T-cell (primary cell): Measurements from ENCODE around the gene DKK3. TPM values are rescaled to one million over a fixed set of nuclear protein-coding genes. Genes with fewer than 3 reads are reported as not detected.
A peak's percentile ranks its signal among the peaks of the same experiment; 100 is the strongest.

Experiments used
- ATAC-seq, 4 experiments: fragments of 200-7000 bp in 3 of 4; fragments of 150-1000 bp in 1 of 4; cut with Tn5 transposase; replicated peaks in 1 of 4; 1 replicate in 3 of 4; 2 replicates in 1 of 4; pipeline ENCODE4 v1.10.0; 2021; ENCODE audit warnings: moderate library complexity in 3 of 4, mild to moderate bottlenecking in 2 of 4, moderate number of reproducible peaks in 1 of 4
- CTCF ChIA-PET, 2 donors: fragments of 300-600 bp; sonication (Branson Sonifier 250); formaldehyde crosslinking; loops; one replicate each; lab custom pipeline; 2022; ENCODE audit warnings: antibody characterized with exemption in 2 of 2; lab: Charles Lee
- POLR2A ChIA-PET, 2 donors: fragments of 300-600 bp; sonication (Branson Sonifier 250); formaldehyde crosslinking; loops; one replicate each; lab custom pipeline; 2022; ENCODE audit warnings: antibody characterized with exemption in 2 of 2; lab: Charles Lee
- DNase-seq, 35 experiments: peaks; one replicate each; pipeline versions ENCODE4 v3.0.0 to v3.0.0-alpha.2; 2013 to 2023
- H3K27ac ChIP-seq: one replicate; pipeline ENCODE4 v1.5.1; 2013; ENCODE audit warnings: low read length
- H3K27me3 ChIP-seq, 2 experiments: replicated peaks in 1 of 2; 1 replicate in 1 of 2; 2 replicates in 1 of 2; pipeline versions ENCODE4 v1.6.1 to v1.7.0; 2013; ENCODE audit warnings: low read length in 1 of 2, mixed read lengths in 1 of 2; ENCODE audit not compliant: control insufficient read depth in 2 of 2, insufficient read depth in 2 of 2; ENCODE audit errors: extremely low read depth in 1 of 2
- H3K36me3 ChIP-seq, 2 donors: 1 replicate in 1 of 2; 2 replicates in 1 of 2; pipeline versions ENCODE4 v1.6.1 to v1.7.0; 2013; ENCODE audit warnings: low read length in 1 of 2; ENCODE audit not compliant: control insufficient read depth in 2 of 2, insufficient read depth in 1 of 2; ENCODE audit errors: extremely low read depth in 1 of 2
- H3K4me1 ChIP-seq, 2 experiments: 1 replicate in 1 of 2; 2 replicates in 1 of 2; pipeline versions ENCODE4 v1.6.1 to v1.7.0; 2013; ENCODE audit warnings: low read length in 2 of 2, mixed read lengths in 1 of 2; ENCODE audit not compliant: insufficient read depth in 2 of 2, control insufficient read depth in 1 of 2; ENCODE audit errors: extremely low read depth in 1 of 2
- H3K4me3 ChIP-seq, 2 donors: 1 replicate in 1 of 2; 2 replicates in 1 of 2; pipeline versions ENCODE4 v1.5.1 to v1.7.0; 2013; ENCODE audit warnings: mild to moderate bottlenecking in 2 of 2, low read length in 1 of 2, moderate library complexity in 1 of 2; ENCODE audit not compliant: control insufficient read depth in 1 of 2; ENCODE audit errors: extremely low read depth in 1 of 2
- H3K9me3 ChIP-seq: 2 replicates; pipeline ENCODE4 v1.7.0; 2013
- H3K27ac Mint-ChIP-seq, 2 donors: one replicate each; pipeline ENCODE4 v1.8.0; 2020 to 2021; ENCODE audit warnings: mild to moderate bottlenecking in 2 of 2, mixed read lengths in 2 of 2
- H3K27me3 Mint-ChIP-seq, 2 donors: one replicate each; pipeline ENCODE4 v1.8.0; 2021 to 2022; ENCODE audit warnings: mixed read lengths in 2 of 2
- H3K36me3 Mint-ChIP-seq: one replicate; pipeline ENCODE4 v1.8.0; 2021; ENCODE audit warnings: mixed read lengths
- H3K4me1 Mint-ChIP-seq, 3 donors: one replicate each; pipeline ENCODE4 v1.8.0; 2020 to 2022; ENCODE audit warnings: mixed read lengths in 3 of 3, mild to moderate bottlenecking in 1 of 3
- H3K4me3 Mint-ChIP-seq, 3 donors: one replicate each; pipeline ENCODE4 v1.8.0; 2020 to 2022; ENCODE audit warnings: mild to moderate bottlenecking in 3 of 3, mixed read lengths in 3 of 3, moderate library complexity in 3 of 3
- H3K9me3 Mint-ChIP-seq, 3 donors: one replicate each; pipeline ENCODE4 v1.8.0; 2020 to 2022; ENCODE audit warnings: mixed read lengths in 3 of 3
- WGBS: methylation state at CpG from one replicate; pipeline ENCODE4 v1.1.5; 2013; ENCODE audit warnings: missing lambda C conversion rate; ENCODE audit not compliant: insufficient coverage; 5-methylcytosine and 5-hydroxymethylcytosine counted together
- total RNA-seq, 35 experiments: library from RNA in 6 of 35; stranded (reverse) in 6 of 35; fragments of 120-200 nt in 1 of 35; gene quantifications; one replicate each; pipeline versions ENCODE4 v1.2.1 to v1.2.4 and lab custom pipeline; 2013 to 2026

Gene DKK3
- total RNA-seq, 5 donors from 2014 or later (not counting 1 experiment from before 2014, with no cell fraction given), result 1.5 to 8.1 (median 2.7) TPM

DNA sequence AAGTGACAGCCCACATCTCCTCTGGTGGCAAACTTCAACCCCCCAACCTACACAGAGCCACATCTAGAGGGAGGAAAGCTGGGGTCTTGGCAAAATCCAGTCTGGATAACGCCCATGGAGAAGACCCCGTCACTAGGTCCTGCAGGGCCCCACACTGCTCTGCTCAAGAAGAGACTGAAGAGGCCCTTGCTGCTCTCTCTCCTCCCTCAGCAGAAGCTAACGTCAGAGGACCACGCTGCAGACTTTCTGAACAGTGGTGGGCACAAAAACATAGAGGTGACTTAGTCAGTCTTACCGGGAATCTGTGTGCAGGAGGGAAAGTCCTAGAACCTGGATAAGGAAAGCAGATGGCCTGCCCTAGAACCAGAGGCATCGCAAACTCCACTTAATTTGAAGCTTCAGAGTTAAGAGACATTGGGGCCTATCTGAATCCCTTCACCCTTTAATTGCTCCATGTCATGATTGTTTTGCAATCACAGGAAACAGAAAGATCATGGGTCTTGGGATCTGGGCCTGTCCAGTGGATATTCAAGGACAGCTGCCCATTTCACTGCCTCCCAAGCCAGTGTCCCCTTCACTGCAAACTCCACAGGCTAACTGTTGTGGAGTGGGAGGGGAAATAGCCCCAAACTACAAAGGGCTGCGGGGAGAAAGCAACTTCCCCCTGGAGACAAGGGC lies 1.7 kb downstream of the DKK3 start:
- Histone ChIP-seq H3K9me3 (no peaks in the 10 kb centered on the region), H3K27me3 (peaks cover 7 to 46% of the 10 kb centered on the region in 2 experiments), H3K4me3 (no peak overlapping the region), H3K36me3 (no peaks in the 10 kb centered on the region), H3K4me1 (peaks cover 0 to 21% of the 10 kb centered on the region in 2 experiments), H3K27ac (no peak overlapping the region)
- Mint-ChIP-seq H3K4me3 (peak overlapping the region in 2 of 3 donors; percentile 13 to 81), H3K4me1 (peaks cover 5 to 18% (median 17%) of the 10 kb centered on the region in 3 donors), H3K27me3 (peaks cover 74 to 81% of the 10 kb centered on the region in 2 donors), H3K27ac (no peak overlapping the region), H3K36me3 (no peaks in the 10 kb centered on the region), H3K9me3 (no peaks in the 10 kb centered on the region)
- DNase-seq, result no peak
- POLR2A ChIA-PET, result no interaction called here
- CTCF ChIA-PET, result interaction anchor here (0.6 kb wide), 2 partner anchors 22 to 271 kb away, joined by 3 read pairs; no protein-coding TSS in a partner anchor
- 100% methylated on average over 4 of the region's 7 CpGs for WGBS
- ATAC-seq, result no peak

DNA sequence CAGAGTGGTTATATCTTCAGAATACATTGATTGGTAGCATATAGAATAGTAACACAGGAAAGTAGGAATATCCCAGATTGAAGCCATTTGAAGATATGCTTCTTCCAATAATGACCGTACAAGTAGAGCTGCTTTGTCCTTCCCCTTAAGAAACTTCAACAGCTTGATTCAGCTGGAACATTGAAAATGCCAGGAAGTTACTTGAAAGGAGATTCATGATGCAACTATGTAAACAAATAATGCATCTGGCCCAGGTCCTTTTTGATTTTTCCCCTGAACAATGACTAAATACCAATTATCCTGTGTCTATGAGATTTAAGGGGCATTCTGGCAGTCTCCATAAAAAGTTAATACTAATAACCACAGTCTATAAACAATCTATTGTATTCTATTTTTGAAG lies 3.0 kb downstream of the DKK3 start:
- ATAC-seq (no peak), DNase-seq (no peak)
- Histone ChIP-seq H3K9me3 (no peaks in the 10 kb centered on the region), H3K36me3 (no peaks in the 10 kb centered on the region), H3K27me3 (peaks cover 7 to 42% of the 10 kb centered on the region in 2 experiments), H3K27ac (no peak overlapping the region), H3K4me1 (peaks cover 0 to 21% of the 10 kb centered on the region in 2 experiments), H3K4me3 (no peak overlapping the region)
- Mint-ChIP-seq H3K4me1 (peaks cover 5 to 18% (median 17%) of the 10 kb centered on the region in 3 donors), H3K36me3 (no peaks in the 10 kb centered on the region), H3K9me3 (no peaks in the 10 kb centered on the region), H3K27me3 (peaks cover 70 to 75% of the 10 kb centered on the region in 2 donors), H3K27ac (no peak overlapping the region), H3K4me3 (no peak overlapping the region)
- POLR2A ChIA-PET, result no interaction called here
- CTCF ChIA-PET, result no interaction called here
- no CpG with 5 or more reads among the region's 1 CpG for WGBS

DNA sequence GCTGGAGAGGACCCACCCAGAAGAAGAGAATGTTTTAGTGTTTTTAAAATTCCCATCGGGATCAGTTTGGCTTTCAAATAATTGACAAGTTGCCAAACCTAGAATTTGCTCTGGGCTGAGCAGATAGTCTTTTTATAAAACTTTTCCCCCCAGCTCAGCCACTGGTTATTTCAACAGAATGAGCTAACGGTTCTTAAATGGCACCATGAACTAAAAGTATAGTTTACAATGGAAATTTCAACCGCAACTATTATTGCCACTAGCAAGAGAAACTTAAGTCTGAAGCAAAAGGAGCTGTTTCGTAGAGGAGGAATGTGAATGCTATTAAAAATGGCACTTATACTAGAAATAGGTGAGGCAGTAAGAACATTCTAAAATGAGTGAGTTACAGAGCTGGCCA lies 3.4 kb downstream of the DKK3 start:
- H3K4me3 Mint-ChIP-seq, result no peak overlapping the region
- peaks cover 5 to 18% (median 17%) of the 10 kb centered on the region in 3 donors for H3K4me1 Mint-ChIP-seq
- no peaks in the 10 kb centered on the region for H3K36me3 Mint-ChIP-seq
- WGBS, result no CpG with 5 or more reads among the region's 4 CpGs
- Histone ChIP-seq H3K4me1 (peaks cover 0 to 21% of the 10 kb centered on the region in 2 experiments), H3K36me3 (no peaks in the 10 kb centered on the region), H3K9me3 (no peaks in the 10 kb centered on the region), H3K4me3 (no peak overlapping the region), H3K27me3 (peaks cover 7 to 40% of the 10 kb centered on the region in 2 experiments), H3K27ac (no peak overlapping the region)
- H3K9me3 Mint-ChIP-seq, result no peaks in the 10 kb centered on the region
- ATAC-seq (no peak), DNase-seq (no peak)
- CTCF ChIA-PET, result interaction anchor here in 1 of 2 donors (0.5 kb wide), 1 partner anchor 1229 kb away, joined by 3 read pairs; no protein-coding TSS in a partner anchor
- H3K27ac Mint-ChIP-seq, result no peak overlapping the region
- H3K27me3 Mint-ChIP-seq, result peaks cover 66 to 71% of the 10 kb centered on the region in 2 donors
- POLR2A ChIA-PET, result no interaction called here

DNA sequence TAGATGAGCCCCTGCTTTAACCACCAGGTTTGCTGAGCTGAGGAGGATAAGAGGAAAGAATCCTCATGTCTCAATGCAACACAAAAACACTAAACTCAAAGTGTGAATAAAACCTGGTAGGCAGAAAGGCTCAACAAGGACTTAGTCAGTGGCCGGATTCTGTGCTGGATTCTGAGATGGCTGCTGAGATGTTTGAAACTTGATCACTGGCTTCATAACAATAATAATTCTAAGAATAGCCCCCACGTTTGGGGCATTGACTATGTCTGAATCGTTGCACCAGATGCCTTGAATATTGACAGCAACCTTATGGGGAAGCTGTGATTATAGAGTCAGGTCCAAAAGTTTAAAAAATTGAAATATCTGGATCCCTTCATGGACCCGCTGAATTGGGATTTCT lies 4.6 kb downstream of the DKK3 start:
- peaks cover 7 to 30% of the 10 kb centered on the region in 2 experiments for H3K27me3 ChIP-seq
- peaks cover 0 to 17% of the 10 kb centered on the region in 2 experiments for H3K4me1 ChIP-seq
- no peaks in the 10 kb centered on the region for H3K36me3 ChIP-seq
- H3K36me3 Mint-ChIP-seq, result no peaks in the 10 kb centered on the region
- H3K4me1 Mint-ChIP-seq, result peaks cover 5 to 15% (median 13%) of the 10 kb centered on the region in 3 donors
- 60% methylated on average over 1 of the region's 4 CpGs for WGBS
- DNase-seq, result no peak
- no peak overlapping the region for H3K27ac ChIP-seq
- no peak overlapping the region for H3K27ac Mint-ChIP-seq
- peaks cover 57 to 67% of the 10 kb centered on the region in 2 donors for H3K27me3 Mint-ChIP-seq
- no peak for ATAC-seq
- no peaks in the 10 kb centered on the region for H3K9me3 Mint-ChIP-seq
- no peak overlapping the region for H3K4me3 Mint-ChIP-seq
- no peak overlapping the region for H3K4me3 ChIP-seq
- ChIA-PET CTCF (no interaction called here), POLR2A (no interaction called here)
- H3K9me3 ChIP-seq, result no peaks in the 10 kb centered on the region

DNA sequence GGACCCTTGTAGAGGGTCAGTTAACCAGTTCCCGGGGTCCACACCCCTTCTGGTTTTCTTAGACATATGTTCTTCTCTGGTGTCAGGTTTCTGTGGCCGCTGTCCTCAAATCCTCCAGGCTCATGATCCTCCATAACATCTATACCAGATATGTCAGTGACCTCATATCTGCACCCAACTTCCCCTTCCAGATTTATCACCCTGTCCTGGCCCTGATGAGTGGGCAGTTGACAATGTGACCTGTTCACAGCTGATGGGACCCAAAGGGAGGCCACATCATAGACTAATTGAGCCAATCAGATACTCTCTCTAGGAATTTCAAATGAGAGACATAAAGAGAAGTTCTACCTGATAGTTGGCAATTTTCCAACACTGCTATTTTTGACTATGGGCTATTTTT lies 5.1 kb downstream of the DKK3 start:
- H3K27me3 Mint-ChIP-seq, result peaks cover 60 to 65% of the 10 kb centered on the region in 2 donors
- no peaks in the 10 kb centered on the region for H3K9me3 ChIP-seq
- H3K4me1 Mint-ChIP-seq, result peaks cover 10 to 18% (median 16%) of the 10 kb centered on the region in 3 donors
- no peak overlapping the region for H3K4me3 Mint-ChIP-seq
- peaks cover 7 to 27% of the 10 kb centered on the region in 2 experiments for H3K27me3 ChIP-seq
- no peak for ATAC-seq
- H3K36me3 ChIP-seq, result no peaks in the 10 kb centered on the region
- 80% methylated on average over 2 of the region's 2 CpGs for WGBS
- H3K4me1 ChIP-seq, result peaks cover 0 to 16% of the 10 kb centered on the region in 2 experiments
- ChIA-PET POLR2A (no interaction called here), CTCF (no interaction called here)
- no peak overlapping the region for H3K27ac ChIP-seq
- H3K9me3 Mint-ChIP-seq, result no peaks in the 10 kb centered on the region
- no peaks in the 10 kb centered on the region for H3K36me3 Mint-ChIP-seq
- no peak overlapping the region for H3K4me3 ChIP-seq
- H3K27ac Mint-ChIP-seq, result no peak overlapping the region
- no peak for DNase-seq

DNA sequence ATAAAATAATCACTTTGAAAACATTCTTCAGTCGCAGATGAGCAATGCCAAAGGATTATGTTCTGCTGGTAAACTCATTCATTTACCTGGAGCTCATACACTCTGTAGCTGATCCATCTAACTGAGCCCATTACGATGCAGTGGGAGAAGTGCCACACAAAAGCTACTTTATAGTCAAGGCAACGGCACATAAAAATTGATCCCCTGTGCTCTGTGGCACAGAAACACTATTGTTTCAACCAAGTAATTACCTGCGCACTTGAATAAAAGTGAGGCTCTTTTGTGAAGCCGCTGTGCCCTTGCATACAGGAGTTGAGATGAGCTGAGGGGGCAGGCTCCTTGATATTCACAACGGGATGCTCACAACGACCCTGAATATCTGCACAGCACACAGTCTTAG lies 7.2 kb downstream of the DKK3 start:
- Mint-ChIP-seq H3K27me3 (peaks cover 43 to 49% of the 10 kb centered on the region in 2 donors), H3K4me1 (peaks cover 16 to 22% (median 19%) of the 10 kb centered on the region in 3 donors), H3K4me3 (no peak overlapping the region), H3K9me3 (no peaks in the 10 kb centered on the region), H3K27ac (no peak overlapping the region), H3K36me3 (no peaks in the 10 kb centered on the region)
- CTCF ChIA-PET, result no interaction called here
- DNase-seq (no peak), ATAC-seq (no peak)
- POLR2A ChIA-PET, result no interaction called here
- peaks cover 0 to 22% of the 10 kb centered on the region in 2 experiments for H3K4me1 ChIP-seq
- no peaks in the 10 kb centered on the region for H3K9me3 ChIP-seq
- H3K27me3 ChIP-seq, result peaks cover 5 to 23% of the 10 kb centered on the region in 2 experiments
- no peaks in the 10 kb centered on the region for H3K36me3 ChIP-seq
- whole genome bisulfite sequencing, result 73% methylated on average over 3 of the region's 7 CpGs
- H3K4me3 ChIP-seq, result no peak overlapping the region
- no peak overlapping the region for H3K27ac ChIP-seq
